Measurements from ENCODE around the gene TLR10. TPM values are rescaled to one million over a fixed set of nuclear protein-coding genes. Genes with fewer than 3 reads are reported as not detected.
"Not testable (repeated sequence)": the region's sequence is repeated elsewhere in the genome, so short reads cannot be mapped to it uniquely, and the experiment has no call there.

The TLR10 gene
- polyA plus RNA-seq, 1 experiment: not detected

DNA sequence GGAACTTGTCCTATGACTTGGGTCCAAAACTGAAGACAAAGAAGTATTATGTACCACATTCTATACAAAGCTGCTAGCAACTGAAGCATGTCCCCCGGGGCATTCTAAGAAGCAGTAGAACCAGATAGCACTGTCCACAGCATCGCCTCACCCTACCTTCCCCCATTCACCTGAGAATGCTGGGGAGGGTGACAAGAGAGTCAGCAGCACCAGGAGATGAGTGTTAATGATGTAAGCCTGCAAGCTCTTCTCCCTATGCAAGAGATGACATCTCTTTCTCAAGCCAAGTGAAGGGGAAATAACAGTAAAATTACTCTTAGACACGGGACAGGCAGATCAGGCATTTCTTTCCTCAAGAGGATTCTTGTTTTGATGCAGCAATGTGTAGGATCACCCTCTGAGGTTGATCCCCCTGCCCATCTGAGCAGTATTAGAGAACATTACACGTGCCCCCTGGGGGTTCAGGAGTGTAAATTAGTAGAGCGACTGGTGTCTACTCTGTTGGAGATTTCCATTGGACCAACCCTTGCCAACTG, 35.7 kb upstream of the TLR10 start:
- ChIA-PET POLR2A (no interaction called here), CTCF (interaction anchor here (0.8 kb wide), 1 partner anchor 13 kb away, joined by 3 read pairs; no protein-coding TSS in a partner anchor)
- no peaks in the 10 kb centered on the region for H3K36me3 ChIP-seq (ENCODE audit: control insufficient read depth, insufficient read depth, low read length)
- peaks cover 10% of the 10 kb centered on the region for H3K27me3 ChIP-seq (ENCODE audit: control insufficient read depth, insufficient read depth, low read length)
- DNase-seq (ENCODE audit: low read depth): no peak
- TF ChIP-seq, protein P1, sequence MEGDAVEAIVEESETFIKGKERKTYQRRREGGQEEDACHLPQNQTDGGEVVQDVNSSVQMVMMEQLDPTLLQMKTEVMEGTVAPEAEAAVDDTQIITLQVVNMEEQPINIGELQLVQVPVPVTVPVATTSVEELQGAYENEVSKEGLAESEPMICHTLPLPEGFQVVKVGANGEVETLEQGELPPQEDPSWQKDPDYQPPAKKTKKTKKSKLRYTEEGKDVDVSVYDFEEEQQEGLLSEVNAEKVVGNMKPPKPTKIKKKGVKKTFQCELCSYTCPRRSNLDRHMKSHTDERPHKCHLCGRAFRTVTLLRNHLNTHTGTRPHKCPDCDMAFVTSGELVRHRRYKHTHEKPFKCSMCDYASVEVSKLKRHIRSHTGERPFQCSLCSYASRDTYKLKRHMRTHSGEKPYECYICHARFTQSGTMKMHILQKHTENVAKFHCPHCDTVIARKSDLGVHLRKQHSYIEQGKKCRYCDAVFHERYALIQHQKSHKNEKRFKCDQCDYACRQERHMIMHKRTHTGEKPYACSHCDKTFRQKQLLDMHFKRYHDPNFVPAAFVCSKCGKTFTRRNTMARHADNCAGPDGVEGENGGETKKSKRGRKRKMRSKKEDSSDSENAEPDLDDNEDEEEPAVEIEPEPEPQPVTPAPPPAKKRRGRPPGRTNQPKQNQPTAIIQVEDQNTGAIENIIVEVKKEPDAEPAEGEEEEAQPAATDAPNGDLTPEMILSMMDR (IDR thresholded peaks at IDR 0.05; ENCODE audit: insufficient read depth, low read depth, low read length): no peak
- no peak overlapping the region for H3K4me3 ChIP-seq (ENCODE audit: low read depth, low read length)

DNA sequence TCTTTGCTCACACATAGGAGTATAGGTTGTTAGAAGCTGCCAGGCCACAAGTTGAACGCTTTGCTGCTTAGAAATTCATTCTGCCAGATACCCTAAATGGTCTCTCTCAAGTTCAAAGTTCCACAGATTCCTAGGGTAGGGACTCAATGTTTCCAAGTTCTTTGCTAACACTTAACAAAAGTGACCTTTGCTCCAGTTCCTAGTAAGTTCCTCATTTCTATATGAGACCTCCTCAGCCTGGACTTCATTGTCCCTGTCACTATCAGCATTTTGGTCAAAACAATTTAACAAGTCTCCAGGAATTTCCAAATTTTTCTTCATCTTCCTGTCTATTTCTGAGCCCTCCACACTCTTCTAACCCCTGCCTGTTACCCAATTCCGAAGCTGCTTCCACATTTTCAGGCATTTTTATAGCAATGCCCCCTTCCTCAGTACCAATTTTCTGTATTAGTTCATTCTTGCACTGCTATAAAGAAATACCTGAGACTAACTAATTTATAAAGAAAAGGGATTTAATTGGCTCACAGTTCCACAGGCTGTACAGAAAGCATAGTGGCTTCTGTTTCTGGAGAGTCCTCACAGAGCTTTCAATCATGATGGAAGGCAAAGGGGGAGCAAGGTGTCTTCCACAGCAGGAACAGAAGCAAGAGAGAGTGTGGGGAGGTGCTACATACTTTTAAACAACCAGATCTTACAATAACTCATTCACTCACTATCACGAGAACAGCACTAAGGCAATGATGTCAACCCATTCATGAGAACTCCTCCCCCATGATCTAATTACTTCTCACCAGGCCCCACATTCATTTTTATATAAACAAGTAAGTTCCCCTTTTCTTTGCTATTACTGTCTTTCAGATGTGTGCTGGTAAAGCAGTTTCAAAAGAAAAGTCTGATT, 33.3 kb upstream of the TLR10 start:
- peaks cover 11% of the 10 kb centered on the region for H3K27me3 ChIP-seq (ENCODE audit: control insufficient read depth, insufficient read depth, low read length)

DNA sequence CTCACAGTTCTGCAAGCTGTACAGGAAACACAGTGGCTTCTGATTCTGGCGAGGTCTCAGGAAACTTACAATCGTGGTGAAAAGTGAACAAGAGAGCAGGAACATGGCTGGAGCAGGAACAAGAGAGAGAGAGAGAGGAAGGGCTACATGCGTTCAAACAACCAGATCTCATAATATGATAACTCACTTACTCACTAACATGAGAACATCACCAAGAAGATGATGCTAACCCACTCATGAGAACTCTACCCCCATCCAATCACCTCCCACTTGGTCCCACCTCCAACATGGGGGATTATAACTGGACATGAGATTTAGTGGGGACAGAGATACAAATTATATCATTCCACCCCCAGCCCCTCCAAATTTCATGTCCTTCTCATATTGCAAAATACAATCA, 31.6 kb upstream of the TLR10 start:
- Histone ChIP-seq H3K4me3 (ENCODE audit: low read depth, low read length) (no peak overlapping the region), H3K27me3 (ENCODE audit: control insufficient read depth, insufficient read depth, low read length) (peaks cover 9% of the 10 kb centered on the region), H3K36me3 (ENCODE audit: control insufficient read depth, insufficient read depth, low read length) (no peaks in the 10 kb centered on the region)
- no peak for DNase-seq (ENCODE audit: low read depth)
- ChIA-PET POLR2A (no interaction called here), CTCF (no interaction called here)
- TF ChIP-seq, protein P1 (IDR thresholded peaks at IDR 0.05; ENCODE audit: insufficient read depth, low read depth, low read length): no peak

More for the DNA sequence above, 33.3 kb upstream of the TLR10 start:
- no peak for DNase-seq (ENCODE audit: low read depth)
- CTCF ChIA-PET: interaction anchor here (0.8 to 1.2 kb wide), 2 partner anchors 10 to 12 kb away, joined by 3 to 6 read pairs; partner anchors contain the start of gene TLR1
- TF ChIP-seq, protein P1 (IDR thresholded peaks at IDR 0.05; ENCODE audit: insufficient read depth, low read depth, low read length): no peak
- no peak overlapping the region for H3K4me3 ChIP-seq (ENCODE audit: low read depth, low read length)
- POLR2A ChIA-PET: no interaction called here
- no peaks in the 10 kb centered on the region for H3K36me3 ChIP-seq (ENCODE audit: control insufficient read depth, insufficient read depth, low read length)

DNA sequence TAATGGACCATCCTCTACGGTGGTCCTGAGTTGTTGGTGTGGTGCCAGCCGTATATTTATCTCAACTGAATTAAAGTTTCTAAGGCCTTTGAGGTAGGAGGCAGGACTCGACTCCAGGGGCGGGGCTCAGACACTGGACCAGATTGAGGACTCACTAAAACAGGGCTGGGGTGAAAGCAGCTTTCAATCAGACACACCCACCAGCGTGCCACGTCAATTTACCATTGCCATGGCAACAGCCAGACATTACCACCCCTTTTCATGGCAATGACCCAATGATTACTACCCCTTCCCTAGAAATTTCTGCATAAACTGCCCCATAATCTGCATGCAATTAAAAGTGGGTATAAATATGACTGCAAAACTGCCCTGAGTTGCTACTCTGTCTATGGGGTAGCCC, 28.5 kb upstream of the TLR10 start:
- ChIA-PET POLR2A (no interaction called here), CTCF (no interaction called here)
- no peaks in the 10 kb centered on the region for H3K36me3 ChIP-seq (ENCODE audit: control insufficient read depth, insufficient read depth, low read length)
- H3K27me3 ChIP-seq (ENCODE audit: control insufficient read depth, insufficient read depth, low read length): peaks cover 9% of the 10 kb centered on the region
- TF ChIP-seq, protein P1 (IDR thresholded peaks at IDR 0.05; ENCODE audit: insufficient read depth, low read depth, low read length): no peak
- no peak for DNase-seq (ENCODE audit: low read depth)
- H3K4me3 ChIP-seq (ENCODE audit: low read depth, low read length): no peak overlapping the region

DNA sequence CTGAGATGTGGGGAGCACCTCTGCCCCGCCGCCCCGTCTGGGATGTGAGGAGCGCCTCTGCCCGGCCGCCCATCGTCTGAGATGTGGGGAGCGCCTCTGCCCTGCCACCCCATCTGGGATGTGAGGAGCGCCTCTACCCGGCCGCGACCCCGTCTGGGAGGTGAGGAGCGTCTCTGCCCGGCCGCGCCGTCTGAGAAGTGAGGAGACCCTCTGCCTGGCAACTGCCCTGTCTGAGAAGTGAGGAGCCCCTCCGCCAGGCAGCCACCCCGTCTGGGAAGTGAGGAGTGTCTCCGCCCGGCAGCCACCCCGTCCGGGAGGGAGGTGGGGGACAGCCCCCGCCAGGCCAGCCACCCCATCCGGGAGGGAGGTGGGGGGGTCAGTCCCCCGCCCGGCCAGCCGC, 24.7 kb upstream of the TLR10 start:
- H3K4me3 ChIP-seq (ENCODE audit: low read depth, low read length); H3K27me3 ChIP-seq (ENCODE audit: control insufficient read depth, insufficient read depth, low read length); POLR2A ChIA-PET; H3K36me3 ChIP-seq (ENCODE audit: control insufficient read depth, insufficient read depth, low read length); DNase-seq (ENCODE audit: low read depth); CTCF ChIA-PET: not testable (repeated sequence)

DNA sequence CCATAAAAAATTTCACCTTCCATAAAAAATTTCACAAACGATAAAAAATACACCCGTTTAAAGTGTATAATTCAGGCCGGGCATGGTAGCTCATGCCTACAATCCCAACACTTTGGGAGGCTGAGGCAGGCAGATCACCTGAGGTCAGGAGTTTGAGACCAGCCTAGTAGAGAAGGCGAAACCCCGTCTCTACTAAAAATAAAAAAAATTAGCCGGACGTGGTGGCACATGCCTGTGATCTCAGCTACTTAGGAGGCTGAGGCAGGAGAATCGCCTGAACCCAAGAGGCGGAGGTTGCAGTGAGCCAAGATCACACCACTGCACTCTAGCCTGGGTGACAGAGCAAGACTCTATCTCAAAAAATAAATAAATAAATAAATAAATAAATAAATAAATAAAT, 23.5 kb upstream of the TLR10 start:
- POLR2A ChIA-PET; H3K36me3 ChIP-seq (ENCODE audit: control insufficient read depth, insufficient read depth, low read length); H3K27me3 ChIP-seq (ENCODE audit: control insufficient read depth, insufficient read depth, low read length); DNase-seq (ENCODE audit: low read depth); H3K4me3 ChIP-seq (ENCODE audit: low read depth, low read length): not testable (repeated sequence)
- CTCF ChIA-PET: interaction anchor here (1.7 to 4.6 kb wide), 3 partner anchors 10 to 47 kb away, joined by 6 to 33 read pairs (median 20); no protein-coding TSS in a partner anchor
